GM18526 (cell line): ENCODE data around the gene SLC2A10.

Source experiments
- POLR2A ChIP-seq: IDR thresholded peaks from 3 replicates; pipeline ENCODE4 v1.6.1; 2011; ENCODE audit not compliant: insufficient read length; ENCODE audit errors: extremely low read depth

SLC2A10 gene

DNA sequence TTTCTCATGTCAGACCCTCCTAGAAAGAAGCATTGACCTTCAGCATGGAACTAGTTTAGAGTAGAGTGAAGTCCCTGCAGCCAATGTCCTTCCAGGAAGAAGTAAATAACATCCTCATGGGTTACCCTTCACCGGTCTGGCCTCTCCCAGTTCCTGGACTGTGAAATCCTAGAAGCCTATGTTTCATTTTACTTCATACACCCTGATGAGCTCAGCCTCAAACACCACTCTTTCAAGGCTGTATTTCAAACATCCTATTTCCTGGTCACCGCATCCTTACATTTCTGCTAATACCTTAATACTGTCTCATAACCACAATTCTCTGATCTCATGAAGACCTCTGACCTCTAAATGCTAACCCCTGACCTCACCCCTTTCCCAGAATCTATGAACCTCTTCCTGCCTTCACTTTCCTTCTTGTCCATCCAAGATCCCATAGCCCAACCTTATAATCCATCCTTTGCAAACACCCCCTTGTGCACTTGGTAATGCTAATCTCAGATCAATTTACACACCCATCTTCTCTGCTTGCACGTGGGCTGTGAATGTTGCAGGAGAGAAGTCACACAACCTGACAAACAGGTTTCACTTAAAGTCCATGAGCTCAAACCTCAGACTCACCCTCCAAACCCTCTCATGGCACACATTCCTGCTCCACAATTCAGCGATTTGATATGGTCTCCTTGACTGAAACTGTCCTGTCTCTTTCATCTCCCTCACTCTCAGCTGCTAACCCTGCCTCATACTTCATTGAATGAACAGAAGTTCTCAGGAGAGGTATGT lies 30.2 kb downstream of the SLC2A10 start:
- TF ChIP-seq POLR2A = no peak

DNA sequence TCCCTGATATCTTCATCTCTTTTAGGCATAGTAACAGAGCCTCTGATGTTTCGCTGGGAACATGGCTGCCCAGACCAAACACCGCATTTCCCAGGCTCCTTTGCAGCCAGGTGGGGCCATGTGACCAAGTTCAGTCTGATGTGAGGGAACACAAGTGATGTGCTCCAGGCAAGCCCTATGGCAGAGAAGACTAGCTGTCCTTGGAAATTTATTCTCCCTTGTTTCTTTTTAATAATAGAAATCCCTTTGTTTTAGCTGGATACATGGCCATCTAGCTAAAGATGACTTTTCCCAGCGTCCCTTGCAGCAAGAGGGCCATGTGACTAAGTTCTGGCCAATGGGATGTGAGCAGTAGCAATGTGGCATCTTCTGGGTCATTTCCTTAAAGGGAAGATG lies 30.8 kb downstream of the SLC2A10 start:
- no peak for TF ChIP-seq POLR2A

- TF ChIP-seq POLR2A = no peak
Observed at GRCh38 chr20:46741924-46742668, 32.6 kb downstream of the SLC2A10 start.

- TF ChIP-seq POLR2A = no peak
Observed at GRCh38 chr20:46742669-46743045, 33.2 kb downstream of the SLC2A10 start.

- TF ChIP-seq POLR2A = no peak
Observed at GRCh38 chr20:46743088-46743487, 33.6 kb downstream of the SLC2A10 start.

GRCh38 chr20:46746956-46747526 lies 37.6 kb downstream of the SLC2A10 start:
- no peak for TF ChIP-seq POLR2A

GRCh38 chr20:46749147-46749546 lies 39.7 kb downstream of the SLC2A10 start:
- TF ChIP-seq POLR2A = no peak

GRCh38 chr20:46751856-46752255 lies 42.4 kb downstream of the SLC2A10 start:
- TF ChIP-seq POLR2A = no peak

GRCh38 chr20:46752728-46753127 lies 43.3 kb downstream of the SLC2A10 start:
- no peak for TF ChIP-seq POLR2A

- no peak for TF ChIP-seq POLR2A
Observed at GRCh38 chr20:46755483-46756413, 46.3 kb downstream of the SLC2A10 start.

- no peak for TF ChIP-seq POLR2A
Observed at GRCh38 chr20:46756419-46756818, 47.0 kb downstream of the SLC2A10 start.

DNA sequence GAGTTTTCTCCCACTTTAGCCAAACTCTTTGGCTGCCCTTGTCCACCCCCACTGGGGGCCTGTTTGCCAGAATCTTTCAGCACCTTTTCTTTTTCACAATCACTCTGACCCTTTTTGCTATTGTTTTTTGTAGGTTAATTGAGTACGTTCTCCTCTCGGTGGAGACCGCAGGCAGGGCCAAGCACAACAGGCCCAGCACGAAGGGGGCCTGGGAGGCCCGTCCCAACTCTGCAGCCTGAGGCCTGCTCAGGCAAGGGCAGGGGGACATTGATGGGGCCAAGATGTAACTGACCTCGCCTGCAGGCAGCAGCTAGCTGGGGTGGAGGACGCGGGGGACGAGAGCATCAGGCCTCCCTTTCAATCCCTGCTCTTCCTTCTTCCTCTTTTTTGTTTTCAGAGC lies 47.7 kb downstream of the SLC2A10 start:
- TF ChIP-seq POLR2A = no peak

DNA sequence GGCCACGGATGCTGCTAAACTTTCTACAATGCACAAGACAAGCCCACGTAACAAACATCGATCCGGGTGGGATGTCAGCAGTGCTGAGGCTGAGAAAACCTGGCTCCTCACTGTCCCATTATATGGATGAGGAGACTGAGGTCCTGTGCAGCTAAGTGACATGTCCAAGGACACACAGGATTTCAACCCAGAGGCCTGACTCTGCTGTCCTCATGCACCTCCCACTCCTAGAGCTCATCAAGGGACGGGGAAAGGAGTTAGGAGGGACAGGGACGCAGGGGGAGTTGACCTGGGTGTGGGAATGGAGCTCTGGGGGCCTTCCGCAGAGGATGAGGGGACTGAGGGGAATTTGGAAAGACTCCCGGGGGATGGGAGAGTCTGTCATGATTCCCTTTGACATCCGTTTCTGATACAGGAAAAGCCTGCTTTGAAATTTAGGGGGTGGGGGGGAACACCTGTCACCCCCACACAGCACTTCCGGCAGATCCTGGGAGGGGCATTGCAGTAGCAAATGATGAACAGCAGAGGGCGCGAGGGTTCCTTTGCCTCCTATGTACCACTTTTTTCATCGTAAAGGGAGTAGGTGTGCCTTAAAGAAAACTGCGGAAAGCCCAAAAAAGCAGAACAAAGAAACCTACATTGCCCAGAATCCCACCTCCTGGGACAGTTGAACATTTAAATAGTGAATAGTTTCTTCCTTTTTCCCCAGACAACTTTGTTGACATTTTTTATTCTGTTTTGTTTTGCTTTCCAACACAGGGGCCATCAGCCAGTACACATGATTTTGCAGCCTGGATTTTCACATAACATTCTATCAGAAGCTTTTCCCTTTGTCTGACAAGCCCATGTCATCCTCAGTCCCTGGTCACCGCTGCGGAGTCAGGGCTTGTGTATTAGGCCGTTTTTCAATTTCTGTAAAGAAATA lies 48.6 kb downstream of the SLC2A10 start:
- TF ChIP-seq POLR2A = no peak
